ENCODE measurements around the gene PFDN6. TPM values are rescaled to one million over a fixed set of nuclear protein-coding genes. Genes with fewer than 3 reads are reported as not detected.

Gene PFDN6
- total and polyA plus RNA-seq, 3 donors from 2014 or later = 45.5 to 123 (median 56.2) TPM

DNA sequence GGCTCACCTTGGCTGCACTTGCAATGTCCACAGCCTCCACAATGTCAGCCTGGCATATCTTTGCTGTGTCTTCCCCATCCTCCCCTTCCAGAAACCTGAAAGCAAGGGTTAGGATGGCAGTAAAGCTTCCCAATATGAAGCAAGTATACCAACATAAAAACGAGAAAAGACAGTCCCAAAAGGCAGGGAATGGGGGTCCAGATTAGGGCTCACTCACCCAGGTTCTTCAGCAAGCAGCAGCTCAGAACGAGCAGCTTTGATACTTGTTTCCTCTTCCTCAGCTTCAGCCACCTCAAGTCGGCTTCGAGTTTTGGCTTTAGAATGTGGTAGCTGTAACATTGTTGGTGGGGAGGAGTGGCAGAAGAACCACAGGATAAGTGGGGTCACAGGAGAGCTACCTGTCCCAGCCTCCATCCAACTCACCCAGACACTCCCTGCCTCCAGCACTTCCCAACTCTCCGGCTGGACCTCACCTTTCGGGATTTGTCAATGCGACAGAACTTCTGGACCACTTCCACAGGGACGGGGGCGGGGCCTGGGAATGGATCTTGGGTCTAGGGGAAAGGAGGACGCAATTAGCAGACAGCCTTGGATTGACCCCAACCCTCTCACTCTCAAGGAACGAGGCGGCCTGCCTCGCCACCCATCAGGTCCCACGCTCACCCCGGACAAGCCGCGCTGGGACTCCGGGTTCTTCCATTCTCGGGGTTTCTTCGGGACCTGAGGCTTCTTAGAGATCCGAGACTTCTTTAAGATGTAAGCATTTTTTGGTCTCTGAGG, 1.1 kb upstream of the PFDN6 start:
- no peak for DNase-seq
- Histone ChIP-seq H3K4me1 (peaks cover 12% of the 10 kb centered on the region), H3K4me3 (peak overlapping the region; percentile 75 to 79), H3K27me3 (no peaks in the 10 kb centered on the region), H3K27ac (peak overlapping the region in 1 of 2 donors; percentile 88), H3K9me3 (no peaks in the 10 kb centered on the region), H3K36me3 (ENCODE audit: low read depth, missing control alignments) (no peaks in the 10 kb centered on the region)
- intact Hi-C loops (cut with DNase I; ENCODE audit: low total_unique reads) = loop anchor here (2.0 kb wide), 1 partner anchor 16 kb away; the partner anchor contains the start of gene RPS18
- no peak for TF ChIP-seq POLR2A (IDR thresholded peaks at IDR 0.05)
- TF ChIP-seq, protein P1, sequence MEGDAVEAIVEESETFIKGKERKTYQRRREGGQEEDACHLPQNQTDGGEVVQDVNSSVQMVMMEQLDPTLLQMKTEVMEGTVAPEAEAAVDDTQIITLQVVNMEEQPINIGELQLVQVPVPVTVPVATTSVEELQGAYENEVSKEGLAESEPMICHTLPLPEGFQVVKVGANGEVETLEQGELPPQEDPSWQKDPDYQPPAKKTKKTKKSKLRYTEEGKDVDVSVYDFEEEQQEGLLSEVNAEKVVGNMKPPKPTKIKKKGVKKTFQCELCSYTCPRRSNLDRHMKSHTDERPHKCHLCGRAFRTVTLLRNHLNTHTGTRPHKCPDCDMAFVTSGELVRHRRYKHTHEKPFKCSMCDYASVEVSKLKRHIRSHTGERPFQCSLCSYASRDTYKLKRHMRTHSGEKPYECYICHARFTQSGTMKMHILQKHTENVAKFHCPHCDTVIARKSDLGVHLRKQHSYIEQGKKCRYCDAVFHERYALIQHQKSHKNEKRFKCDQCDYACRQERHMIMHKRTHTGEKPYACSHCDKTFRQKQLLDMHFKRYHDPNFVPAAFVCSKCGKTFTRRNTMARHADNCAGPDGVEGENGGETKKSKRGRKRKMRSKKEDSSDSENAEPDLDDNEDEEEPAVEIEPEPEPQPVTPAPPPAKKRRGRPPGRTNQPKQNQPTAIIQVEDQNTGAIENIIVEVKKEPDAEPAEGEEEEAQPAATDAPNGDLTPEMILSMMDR (IDR thresholded peaks at IDR 0.05) = no peak
- 5 to 10% methylated on average over 12 to 21 of the region's 21 CpGs for WGBS, 2 donors

DNA sequence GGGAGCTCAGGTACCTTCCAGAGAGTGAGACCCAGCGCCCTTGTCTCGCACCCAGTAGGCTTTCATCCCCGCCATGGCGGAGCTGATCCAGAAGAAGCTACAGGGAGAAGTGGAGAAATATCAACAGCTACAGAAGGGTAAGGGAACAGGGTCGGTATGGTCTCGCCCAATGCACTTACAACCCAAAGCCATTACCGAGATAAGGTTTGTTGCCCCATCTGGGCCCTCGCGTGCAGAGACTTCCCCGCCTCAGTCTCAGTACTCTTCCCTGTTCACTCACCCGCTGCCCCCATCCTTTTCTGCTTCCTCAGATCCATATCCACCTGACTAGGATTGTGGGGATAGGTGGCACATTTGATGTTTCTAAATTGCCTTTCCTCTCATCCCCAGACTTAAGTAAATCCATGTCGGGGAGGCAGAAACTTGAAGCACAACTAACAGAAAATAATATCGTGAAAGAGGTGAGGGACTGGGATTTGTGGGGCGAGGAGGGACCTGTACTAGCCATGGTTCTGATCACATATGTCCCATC, 449 bp downstream of the PFDN6 start:
- Histone ChIP-seq H3K27me3 (no peaks in the 10 kb centered on the region), H3K4me3 (peak overlapping the region; percentile 75 to 79), H3K36me3 (ENCODE audit: low read depth, missing control alignments) (no peaks in the 10 kb centered on the region), H3K9me3 (no peaks in the 10 kb centered on the region), H3K4me1 (peaks cover 12% of the 10 kb centered on the region), H3K27ac (peak overlapping the region; percentile 77 to 88)
- TF ChIP-seq POLR2A (IDR thresholded peaks at IDR 0.05) = no peak
- TF ChIP-seq, protein P1 (IDR thresholded peaks at IDR 0.05) = no peak
- no peak for DNase-seq
- WGBS, 2 donors = 1 to 2% methylated on average over 12 to 14 of the region's 14 CpGs
- intact Hi-C loops (cut with DNase I; ENCODE audit: low total_unique reads) = loop anchor here (2.0 kb wide), 1 partner anchor 17 kb away; the partner anchor contains the start of gene RPS18

DNA sequence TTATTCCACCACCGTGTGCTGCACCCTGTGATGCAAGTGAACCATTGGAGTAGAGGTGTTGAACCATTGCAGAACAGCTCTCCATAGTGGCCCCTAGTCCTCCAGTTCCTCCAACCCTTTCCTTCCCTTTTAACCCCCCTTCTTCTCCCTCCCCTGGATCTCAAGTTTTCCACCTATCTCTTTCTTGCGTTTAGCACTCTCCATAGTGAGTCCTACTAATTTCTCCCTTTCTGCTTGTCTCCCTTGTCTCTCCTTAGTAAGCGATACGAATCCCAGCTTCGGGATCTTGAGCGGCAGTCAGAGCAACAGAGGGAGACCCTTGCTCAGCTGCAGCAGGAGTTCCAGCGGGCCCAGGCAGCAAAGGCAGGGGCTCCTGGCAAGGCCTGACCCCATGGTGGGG, 1.1 kb downstream of the PFDN6 start:
- Histone ChIP-seq H3K27ac (no peak overlapping the region), H3K36me3 (ENCODE audit: low read depth, missing control alignments) (no peaks in the 10 kb centered on the region), H3K9me3 (no peaks in the 10 kb centered on the region), H3K4me3 (no peak overlapping the region), H3K4me1 (peaks cover 12% of the 10 kb centered on the region), H3K27me3 (no peaks in the 10 kb centered on the region)
- TF ChIP-seq POLR2A (IDR thresholded peaks at IDR 0.05) = no peak
- TF ChIP-seq, protein P1 (IDR thresholded peaks at IDR 0.05) = no peak
- WGBS, 2 donors = 31 to 56% methylated on average over 6 to 7 of the region's 7 CpGs
- intact Hi-C loops (cut with DNase I; ENCODE audit: low total_unique reads) = no loop called here
- no peak for DNase-seq

DNA sequence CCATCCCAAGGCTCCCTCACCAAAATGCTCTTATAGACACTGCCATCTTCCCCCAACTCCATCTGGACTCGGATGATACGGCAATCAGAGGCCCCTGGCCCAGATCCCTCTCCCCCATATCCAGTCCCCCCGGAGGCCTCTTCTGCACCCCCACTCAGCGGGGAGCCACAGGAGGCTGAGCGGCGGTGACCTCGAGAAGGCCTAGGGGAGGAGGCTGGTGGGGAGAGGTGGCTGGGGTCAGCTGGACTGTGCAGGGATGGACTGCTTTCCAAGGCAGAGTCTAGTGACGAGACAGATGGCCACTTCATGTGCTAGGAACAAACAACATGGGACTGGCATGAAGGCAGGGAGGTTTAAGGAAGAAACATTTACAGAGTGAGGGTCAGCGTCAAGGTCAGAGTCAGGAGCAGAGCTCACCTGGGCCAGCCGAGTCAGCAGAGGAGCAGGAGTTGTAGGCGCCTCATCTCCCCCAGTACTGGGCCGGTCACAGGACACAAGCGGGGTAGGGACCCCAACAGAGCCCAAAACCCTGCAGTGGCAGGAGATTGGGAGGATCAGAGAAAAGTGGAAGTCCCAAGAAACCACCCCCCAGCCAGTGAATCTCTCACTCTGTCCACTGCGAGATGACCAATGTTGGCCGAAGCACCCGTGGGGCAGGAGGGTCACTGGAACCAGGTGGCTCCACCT, 3.7 kb downstream of the PFDN6 start:
- no peaks in the 10 kb centered on the region for H3K9me3 ChIP-seq
- H3K27me3 ChIP-seq = no peaks in the 10 kb centered on the region
- intact Hi-C loops (cut with DNase I; ENCODE audit: low total_unique reads) = no loop called here
- 82 to 83% methylated on average over 16 of the region's 16 CpGs for WGBS, 2 donors
- H3K27ac ChIP-seq = no peak overlapping the region
- H3K4me3 ChIP-seq = no peak overlapping the region
- TF ChIP-seq POLR2A (IDR thresholded peaks at IDR 0.05) = no peak
- TF ChIP-seq, protein P1 (IDR thresholded peaks at IDR 0.05) = no peak
- peaks cover 20% of the 10 kb centered on the region for H3K4me1 ChIP-seq
- no peak for DNase-seq
- H3K36me3 ChIP-seq (ENCODE audit: low read depth, missing control alignments) = no peaks in the 10 kb centered on the region

All from testis (tissue), 3 donors.